Dendritic cell treated with granulocyte-macrophage colony-stimulating factor and Interleukin-4, amounts not matched to agents 40 ng/mL and 50 ng/mL, for 4 days (primary cell): ENCODE results near the gene CDC42BPA.

ENCODE experiments used
- H3K27ac Mint-ChIP-seq: one replicate; pipeline ENCODE4 v1.8.0; 2022; ENCODE audit warnings: mild to moderate bottlenecking, mixed read lengths
- H3K27me3 Mint-ChIP-seq: one replicate; pipeline ENCODE4 v1.8.0; 2022; ENCODE audit warnings: mild to moderate bottlenecking, mixed read lengths
- H3K36me3 Mint-ChIP-seq: one replicate; pipeline ENCODE4 v1.8.0; 2022; ENCODE audit warnings: low read depth, mixed read lengths
- H3K4me1 Mint-ChIP-seq: one replicate; pipeline ENCODE4 v1.8.0; 2022; ENCODE audit warnings: low read depth, mixed read lengths
- H3K4me3 Mint-ChIP-seq: one replicate; pipeline ENCODE4 v1.8.0; 2022; ENCODE audit warnings: mild to moderate bottlenecking, moderate library complexity, mixed read lengths
- H3K9me3 Mint-ChIP-seq: one replicate; pipeline ENCODE4 v1.8.0; 2022; ENCODE audit warnings: mixed read lengths
- intact Hi-C: fragments of 100-400 bp; cut with micrococcal nuclease; formaldehyde crosslinking; loops from one replicate; pipeline ENCODE4 v1.15.0; 2022

The CDC42BPA gene

DNA sequence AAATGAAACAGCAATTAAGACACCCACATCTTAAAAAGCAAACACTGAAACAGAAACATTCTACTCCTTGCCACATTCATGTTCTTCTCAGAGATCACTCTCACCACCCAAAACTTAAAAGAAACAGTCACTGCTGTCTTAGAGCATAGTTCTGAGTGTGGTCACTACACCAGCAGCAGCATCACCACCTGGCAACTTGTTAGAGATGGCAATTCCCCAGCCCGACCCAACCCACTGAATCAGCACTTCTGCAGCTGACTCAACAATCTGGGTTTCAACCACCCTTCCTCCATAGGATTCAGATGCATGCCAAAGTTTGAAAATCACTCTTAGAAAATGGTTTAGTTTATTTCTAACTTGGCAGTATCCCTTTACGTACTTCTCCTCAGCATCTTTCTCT lies 126.1 kb downstream of the CDC42BPA start:
- H3K36me3 Mint-ChIP-seq = no peaks in the 10 kb centered on the region
- intact Hi-C loops = no loop called here
- no peaks in the 10 kb centered on the region for H3K27me3 Mint-ChIP-seq
- H3K27ac Mint-ChIP-seq = no peak overlapping the region
- no peak overlapping the region for H3K4me3 Mint-ChIP-seq
- H3K4me1 Mint-ChIP-seq = peaks cover 8% of the 10 kb centered on the region
- H3K9me3 Mint-ChIP-seq = no peaks in the 10 kb centered on the region

GRCh38 chr1:227191607-227192006 lies 126.7 kb downstream of the CDC42BPA start:
- intact Hi-C loops = no loop called here
- Mint-ChIP-seq H3K9me3 (no peaks in the 10 kb centered on the region), H3K4me1 (peaks cover 8% of the 10 kb centered on the region), H3K27me3 (no peaks in the 10 kb centered on the region), H3K36me3 (no peaks in the 10 kb centered on the region), H3K4me3 (no peak overlapping the region), H3K27ac (no peak overlapping the region)

DNA sequence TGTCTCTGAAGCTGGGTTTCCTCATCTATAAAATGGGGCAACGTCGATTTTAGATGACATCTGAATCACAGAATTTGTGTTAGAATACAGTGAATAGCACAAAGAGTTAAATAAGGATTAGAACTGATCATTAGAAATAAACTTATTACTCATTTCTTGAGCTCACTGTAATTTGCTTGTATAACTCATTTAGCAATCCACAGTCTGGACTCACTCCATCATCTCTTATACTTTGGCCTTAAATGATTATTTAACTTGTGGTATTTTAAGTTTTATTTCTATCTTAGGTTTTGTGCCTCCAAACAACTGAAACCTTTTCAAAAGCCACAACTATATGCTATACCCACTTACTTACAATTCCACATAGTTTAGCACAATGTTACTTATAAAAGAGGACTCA lies 128.0 kb downstream of the CDC42BPA start:
- Mint-ChIP-seq H3K4me3 (no peak overlapping the region), H3K36me3 (no peaks in the 10 kb centered on the region), H3K27me3 (no peaks in the 10 kb centered on the region), H3K4me1 (peaks cover 8% of the 10 kb centered on the region), H3K27ac (no peak overlapping the region), H3K9me3 (no peaks in the 10 kb centered on the region)
- intact Hi-C loops = no loop called here

DNA sequence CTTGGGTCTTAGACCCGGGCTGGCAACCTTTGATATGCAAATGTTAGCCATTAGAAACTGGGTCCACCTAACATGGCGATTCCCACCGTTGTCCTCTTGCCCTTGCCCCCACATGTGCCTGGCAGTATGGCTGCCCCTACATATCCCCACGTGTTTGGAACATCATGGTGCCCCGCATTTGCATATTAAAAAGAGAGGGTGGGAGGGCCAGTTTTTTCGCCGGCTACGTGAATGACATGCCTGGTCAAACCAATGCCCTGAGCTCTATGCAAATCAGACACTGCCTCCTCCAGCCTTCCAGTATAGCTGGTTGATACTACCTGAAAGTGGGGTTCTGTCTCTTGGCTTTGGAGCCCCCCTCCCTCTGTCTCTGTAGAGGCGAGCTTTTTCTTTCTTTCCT lies 133.0 kb downstream of the CDC42BPA start:
- H3K9me3 Mint-ChIP-seq = no peaks in the 10 kb centered on the region
- no peaks in the 10 kb centered on the region for H3K27me3 Mint-ChIP-seq
- no peak overlapping the region for H3K4me3 Mint-ChIP-seq
- no peak overlapping the region for H3K27ac Mint-ChIP-seq
- no peaks in the 10 kb centered on the region for H3K4me1 Mint-ChIP-seq
- no peaks in the 10 kb centered on the region for H3K36me3 Mint-ChIP-seq
- intact Hi-C loops = no loop called here

DNA sequence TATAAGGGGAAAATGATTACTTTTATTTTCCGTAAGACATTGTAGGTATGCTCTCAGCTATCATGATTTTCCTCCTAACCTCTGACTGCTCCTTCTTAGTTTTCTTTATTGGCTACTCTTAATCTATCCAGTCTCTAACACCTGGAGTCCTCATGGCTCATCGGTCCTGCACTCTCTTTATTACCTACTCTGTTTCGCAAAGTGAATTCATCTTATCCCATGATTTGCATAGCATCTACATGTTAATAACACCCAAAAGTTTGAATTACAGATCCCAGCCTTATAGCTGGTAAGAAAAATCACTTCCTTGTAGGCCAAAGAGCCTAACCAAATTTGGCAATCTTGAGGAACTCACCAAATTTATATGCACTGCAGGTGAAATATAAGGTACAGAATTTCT lies 136.3 kb downstream of the CDC42BPA start:
- H3K27ac Mint-ChIP-seq = no peak overlapping the region
- no peaks in the 10 kb centered on the region for H3K27me3 Mint-ChIP-seq
- H3K4me1 Mint-ChIP-seq = no peaks in the 10 kb centered on the region
- H3K9me3 Mint-ChIP-seq = no peaks in the 10 kb centered on the region
- H3K36me3 Mint-ChIP-seq = no peaks in the 10 kb centered on the region
- H3K4me3 Mint-ChIP-seq = no peak overlapping the region
- intact Hi-C loops = no loop called here

GRCh38 chr1:227175611-227176010 lies 142.7 kb downstream of the CDC42BPA start:
- Mint-ChIP-seq H3K4me3 (no peak overlapping the region), H3K27me3 (no peaks in the 10 kb centered on the region), H3K36me3 (no peaks in the 10 kb centered on the region), H3K9me3 (no peaks in the 10 kb centered on the region), H3K27ac (no peak overlapping the region), H3K4me1 (no peaks in the 10 kb centered on the region)
- intact Hi-C loops = no loop called here

- Mint-ChIP-seq H3K27me3 (no peaks in the 10 kb centered on the region), H3K4me3 (no peak overlapping the region), H3K27ac (no peak overlapping the region), H3K9me3 (no peaks in the 10 kb centered on the region), H3K36me3 (no peaks in the 10 kb centered on the region), H3K4me1 (no peaks in the 10 kb centered on the region)
- intact Hi-C loops = no loop called here
Measured at GRCh38 chr1:227174164-227174563, 144.1 kb downstream of the CDC42BPA start.

DNA sequence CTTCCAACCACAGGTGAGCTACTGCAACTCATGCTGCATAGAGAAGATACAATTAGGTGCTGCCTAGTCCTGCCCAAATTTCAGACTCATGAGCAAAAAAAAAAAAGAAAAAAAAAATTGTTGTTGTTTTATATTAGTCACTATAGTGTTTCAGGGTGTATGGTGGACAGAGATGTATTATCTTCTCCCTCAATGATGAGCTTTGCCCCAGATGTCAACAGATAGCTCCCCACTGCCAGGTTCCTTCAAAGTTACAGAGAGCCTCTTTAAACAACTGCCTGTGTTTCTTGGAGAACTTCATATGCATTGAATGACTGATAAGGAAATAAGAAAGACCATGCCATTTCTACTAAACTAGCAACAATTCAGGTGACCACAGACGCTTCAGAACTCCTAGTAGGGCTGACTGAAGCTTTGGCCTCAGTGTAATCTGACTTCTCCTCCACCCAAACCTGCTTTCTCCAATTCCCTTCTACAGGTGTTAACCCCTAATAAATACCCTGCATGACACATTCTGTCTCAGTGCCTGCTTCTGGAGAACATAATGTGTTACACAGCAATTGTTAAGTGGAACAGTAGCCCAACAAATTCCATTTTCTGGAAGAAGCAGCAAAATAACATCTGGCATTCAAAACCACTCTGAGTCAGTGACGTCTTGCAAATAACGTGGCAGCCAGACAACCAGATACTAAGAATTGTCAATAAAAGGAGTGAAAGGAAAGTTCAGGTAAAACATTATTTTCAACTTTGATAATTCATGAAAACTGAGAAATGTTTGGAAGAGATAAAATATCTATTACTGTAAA lies 147.7 kb downstream of the CDC42BPA start:
- Mint-ChIP-seq H3K9me3 (no peaks in the 10 kb centered on the region), H3K27ac (no peak overlapping the region), H3K4me1 (peaks cover 6% of the 10 kb centered on the region), H3K27me3 (no peaks in the 10 kb centered on the region), H3K4me3 (no peak overlapping the region), H3K36me3 (no peaks in the 10 kb centered on the region)
- intact Hi-C loops = no loop called here

DNA sequence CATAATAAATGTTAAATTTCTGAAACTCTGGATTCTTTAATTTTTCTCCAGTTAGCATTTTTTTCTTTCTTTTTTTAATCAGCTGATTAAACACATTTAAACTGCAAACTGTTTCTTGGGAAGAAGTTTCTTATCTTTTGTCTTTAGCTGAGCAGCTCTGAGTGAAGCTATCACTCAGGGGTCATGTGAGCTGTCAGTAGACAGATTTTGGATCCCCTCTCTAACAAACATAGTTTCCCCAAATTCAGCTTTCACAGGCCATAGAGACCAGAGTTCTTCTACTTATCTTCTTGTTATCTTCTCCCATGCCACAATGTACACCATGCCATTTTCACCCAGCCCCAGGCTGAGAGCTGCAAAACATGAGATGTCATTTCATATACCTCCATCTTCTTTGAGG lies 148.9 kb downstream of the CDC42BPA start:
- H3K27ac Mint-ChIP-seq = no peak overlapping the region
- H3K27me3 Mint-ChIP-seq = no peaks in the 10 kb centered on the region
- H3K4me1 Mint-ChIP-seq = peaks cover 6% of the 10 kb centered on the region
- no peaks in the 10 kb centered on the region for H3K9me3 Mint-ChIP-seq
- H3K36me3 Mint-ChIP-seq = no peaks in the 10 kb centered on the region
- intact Hi-C loops = no loop called here
- no peak overlapping the region for H3K4me3 Mint-ChIP-seq

DNA sequence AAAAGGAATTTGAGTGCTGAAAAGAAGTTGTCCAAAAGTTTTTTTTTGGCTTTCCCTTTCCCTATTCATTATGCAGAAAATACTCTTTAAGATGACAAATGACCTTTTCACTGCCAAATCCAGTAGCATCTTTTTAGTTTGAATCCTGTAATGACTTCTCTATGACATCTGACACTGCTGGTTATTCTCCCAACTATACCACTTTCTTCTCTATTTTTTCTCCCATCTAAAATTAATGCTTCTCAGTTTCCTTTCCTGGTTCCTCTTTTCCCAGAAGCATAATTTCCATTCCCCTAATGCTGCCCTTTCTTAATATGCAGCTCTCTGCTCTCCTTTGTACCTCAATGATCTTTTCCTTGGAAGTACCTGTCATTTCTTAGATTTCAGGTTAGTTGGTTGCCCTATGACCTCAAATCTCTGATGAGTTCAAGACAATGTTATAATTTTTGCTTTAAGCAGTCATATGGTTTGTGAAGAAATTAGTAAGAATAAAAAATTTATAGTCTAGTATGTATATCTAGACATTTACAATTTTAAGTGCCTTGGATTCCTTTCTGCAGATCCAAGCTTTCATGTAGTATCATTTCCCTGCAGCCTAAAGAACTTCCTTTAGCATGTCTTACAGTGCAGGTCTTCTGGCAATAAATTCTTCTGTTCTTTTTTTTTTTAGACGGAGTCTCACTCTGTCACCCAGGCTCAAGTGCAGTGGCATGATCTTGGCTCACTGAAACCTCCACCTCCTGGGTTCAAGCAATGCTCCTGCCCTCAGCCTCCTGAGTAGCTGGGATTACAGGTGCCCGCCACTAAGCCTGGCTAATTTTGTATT lies 150.8 kb downstream of the CDC42BPA start:
- Mint-ChIP-seq H3K36me3 (no peaks in the 10 kb centered on the region), H3K4me1 (peaks cover 6% of the 10 kb centered on the region), H3K27me3 (no peaks in the 10 kb centered on the region), H3K4me3 (no peak overlapping the region), H3K9me3 (no peaks in the 10 kb centered on the region), H3K27ac (no peak overlapping the region)
- intact Hi-C loops = no loop called here

DNA sequence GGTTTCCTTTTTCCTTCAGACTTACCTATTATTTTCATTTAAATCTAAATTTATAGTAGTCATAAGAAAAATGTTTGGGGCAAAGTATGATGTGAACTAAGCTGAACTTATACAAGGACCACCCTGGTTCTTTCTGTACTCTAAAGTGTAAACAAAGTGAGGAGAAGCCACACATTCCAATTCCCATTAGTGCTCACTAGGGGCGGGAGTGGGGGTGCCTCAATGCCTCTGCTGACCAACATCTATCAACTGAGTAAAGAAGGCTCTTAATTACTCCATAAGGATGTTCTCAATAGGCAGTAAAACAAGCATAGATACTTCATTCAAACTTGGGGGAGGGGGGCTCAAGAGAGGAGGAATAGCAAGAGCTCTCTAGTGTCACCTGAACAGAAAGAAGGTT lies 151.7 kb downstream of the CDC42BPA start:
- H3K4me1 Mint-ChIP-seq = peaks cover 6% of the 10 kb centered on the region
- no peaks in the 10 kb centered on the region for H3K36me3 Mint-ChIP-seq
- H3K27ac Mint-ChIP-seq = no peak overlapping the region
- intact Hi-C loops = no loop called here
- H3K27me3 Mint-ChIP-seq = no peaks in the 10 kb centered on the region
- H3K9me3 Mint-ChIP-seq = no peaks in the 10 kb centered on the region
- no peak overlapping the region for H3K4me3 Mint-ChIP-seq

DNA sequence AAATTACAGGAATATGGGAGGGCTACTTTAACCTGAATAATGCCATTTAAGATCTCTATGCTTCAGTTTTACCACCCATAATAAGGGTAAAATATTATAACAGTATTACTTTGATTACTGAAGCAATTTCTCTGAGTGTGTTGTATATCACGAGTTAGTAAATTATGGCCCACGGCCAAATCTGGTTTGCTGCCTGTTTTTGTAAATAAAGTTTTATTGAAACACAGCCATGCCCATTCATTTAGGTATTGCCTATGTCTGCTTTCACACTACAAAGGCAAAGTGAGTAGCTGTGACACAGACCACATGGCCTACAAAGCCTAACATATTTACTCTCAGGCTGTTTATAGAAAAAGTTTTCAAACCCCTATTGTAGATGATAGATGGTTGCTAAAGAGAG lies 156.8 kb downstream of the CDC42BPA start:
- Mint-ChIP-seq H3K4me3 (no peak overlapping the region), H3K36me3 (no peaks in the 10 kb centered on the region), H3K27ac (no peak overlapping the region), H3K27me3 (no peaks in the 10 kb centered on the region), H3K4me1 (no peaks in the 10 kb centered on the region), H3K9me3 (no peaks in the 10 kb centered on the region)
- intact Hi-C loops = no loop called here

DNA sequence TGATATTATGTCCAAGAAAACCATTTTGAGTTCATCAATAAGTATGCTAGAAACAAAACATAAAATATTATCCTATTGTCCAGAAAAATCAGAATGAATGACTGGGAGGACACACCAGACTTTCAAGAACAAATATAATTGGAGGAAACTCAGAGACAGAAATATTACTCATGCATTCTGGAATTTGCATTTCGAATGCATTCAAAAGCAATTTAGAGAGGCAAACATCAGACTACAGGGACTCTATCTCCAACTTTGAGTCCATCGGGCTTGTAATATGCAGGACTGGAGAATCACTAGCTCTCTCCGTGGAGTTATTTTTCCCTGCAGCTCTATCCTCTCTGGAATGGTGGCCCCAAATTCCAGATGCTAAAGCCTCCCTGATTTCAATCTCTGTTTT lies 161.8 kb downstream of the CDC42BPA start:
- intact Hi-C loops = no loop called here
- Mint-ChIP-seq H3K4me1 (no peaks in the 10 kb centered on the region), H3K27me3 (no peaks in the 10 kb centered on the region), H3K9me3 (no peaks in the 10 kb centered on the region), H3K4me3 (no peak overlapping the region), H3K27ac (no peak overlapping the region), H3K36me3 (no peaks in the 10 kb centered on the region)

DNA sequence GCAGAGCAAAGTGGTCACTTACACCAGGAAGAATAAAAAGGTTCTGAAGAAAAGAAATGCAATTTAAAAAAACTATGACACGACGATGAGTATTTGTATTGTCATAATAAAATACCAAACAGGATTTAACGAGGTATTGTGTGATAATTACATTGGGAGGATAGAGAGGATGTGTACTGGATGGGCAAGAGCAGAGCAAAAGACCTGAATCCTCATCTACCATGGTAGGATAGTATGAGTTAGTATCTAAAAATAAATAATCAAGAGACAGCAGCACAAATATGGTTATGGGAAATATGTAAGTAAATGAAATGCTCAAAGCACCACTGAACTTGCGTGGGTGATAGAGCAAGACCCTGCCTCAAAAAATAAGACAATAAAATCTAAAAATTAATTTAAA lies 162.6 kb downstream of the CDC42BPA start:
- H3K36me3 Mint-ChIP-seq = no peaks in the 10 kb centered on the region
- H3K9me3 Mint-ChIP-seq = no peaks in the 10 kb centered on the region
- no peak overlapping the region for H3K27ac Mint-ChIP-seq
- H3K27me3 Mint-ChIP-seq = no peaks in the 10 kb centered on the region
- no peaks in the 10 kb centered on the region for H3K4me1 Mint-ChIP-seq
- intact Hi-C loops = no loop called here
- no peak overlapping the region for H3K4me3 Mint-ChIP-seq
